Stimulated activated CD4-positive, alpha-beta T cell treated with anti-CD3 and anti-CD28 coated beads, Interleukin-1b, Interleukin-23, amount 100 ng/mL, for 4 hours (primary cell): Measurements from ENCODE around the gene AGBL1.

Experiments used
- DNase-seq, 2 donors: peaks; one replicate each; pipeline ENCODE4 v3.0.0-alpha.2; 2020; ENCODE audit warnings: low read depth in 2 of 2

AGBL1 gene

DNA sequence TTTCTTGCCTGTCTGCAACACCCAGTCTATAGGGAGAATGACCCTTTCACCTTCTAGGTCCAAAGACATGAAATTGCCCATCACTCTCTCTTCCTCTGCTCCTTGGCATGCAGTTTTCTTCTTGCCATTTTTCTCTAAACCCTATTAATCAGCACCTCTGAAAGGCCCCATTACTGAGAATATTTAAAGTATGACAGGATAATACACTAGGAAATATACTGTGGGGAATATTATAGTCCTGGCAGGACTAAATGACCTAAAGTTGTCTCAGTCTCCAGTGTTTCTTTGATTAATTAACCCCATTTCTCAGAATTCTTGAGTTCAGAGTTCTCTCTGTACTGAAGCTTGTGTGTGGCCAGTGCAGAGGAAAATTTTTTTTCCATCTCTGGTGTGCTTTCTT lies 730.7 kb downstream of the AGBL1 start:
- DNase-seq: no peak

DNA sequence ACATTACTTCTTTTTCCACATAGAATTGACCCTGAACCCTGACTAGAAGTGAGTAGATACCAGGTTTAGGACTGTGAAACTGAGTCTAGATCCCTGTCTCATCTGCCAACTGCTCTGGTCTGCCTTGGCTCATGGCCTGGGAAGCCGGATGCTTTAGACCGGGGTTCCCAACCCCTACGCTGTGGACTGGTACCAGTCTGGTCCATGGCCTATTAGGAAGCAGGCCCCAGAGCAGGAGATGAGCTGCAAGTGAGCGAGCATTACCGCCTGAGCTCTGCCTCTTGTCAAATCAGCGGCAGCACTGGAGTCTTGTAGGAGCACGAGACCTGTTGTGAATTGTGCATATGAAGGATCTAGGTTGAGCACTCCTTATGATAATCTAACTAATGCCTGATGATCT lies 734.2 kb downstream of the AGBL1 start:
- no peak for DNase-seq

DNA sequence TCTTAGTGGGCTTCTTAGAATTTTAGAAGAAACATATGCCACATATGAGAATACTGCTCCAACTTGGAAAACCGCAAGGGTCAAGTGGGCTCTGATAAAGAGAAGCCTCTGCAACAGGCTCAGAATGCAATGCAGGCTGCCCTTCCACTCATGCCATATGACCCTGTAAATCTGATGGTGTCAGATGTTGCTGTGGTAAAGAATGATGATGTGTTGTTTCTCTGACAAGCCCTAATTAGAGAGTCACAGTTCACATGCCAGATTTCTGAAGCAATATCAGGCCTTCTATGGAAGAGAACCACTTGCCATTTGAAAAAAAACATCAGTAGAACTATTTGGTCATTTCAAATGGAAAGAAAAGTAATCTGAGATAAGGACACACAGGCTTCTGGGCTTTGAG lies 749.6 kb downstream of the AGBL1 start:
- no peak for DNase-seq

DNA sequence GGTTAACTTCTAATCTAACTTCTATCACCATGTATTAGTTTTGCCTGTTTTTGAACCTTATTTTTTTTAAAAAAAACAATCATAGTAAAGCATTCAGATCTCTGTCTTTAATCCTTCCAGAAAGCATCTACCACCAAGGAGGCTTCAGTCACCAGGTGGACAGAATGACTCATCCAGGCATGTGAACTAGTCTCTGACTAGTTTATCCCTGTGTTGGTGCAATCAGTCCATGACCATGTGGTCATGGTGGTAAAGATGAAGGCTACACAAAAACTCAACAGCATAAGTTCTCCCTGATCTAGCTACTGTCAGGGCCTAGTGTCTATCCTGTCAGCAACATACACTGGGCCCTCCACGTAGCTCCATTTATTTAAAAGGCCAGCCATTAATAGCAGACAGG lies 750.6 kb downstream of the AGBL1 start:
- DNase-seq: no peak

DNA sequence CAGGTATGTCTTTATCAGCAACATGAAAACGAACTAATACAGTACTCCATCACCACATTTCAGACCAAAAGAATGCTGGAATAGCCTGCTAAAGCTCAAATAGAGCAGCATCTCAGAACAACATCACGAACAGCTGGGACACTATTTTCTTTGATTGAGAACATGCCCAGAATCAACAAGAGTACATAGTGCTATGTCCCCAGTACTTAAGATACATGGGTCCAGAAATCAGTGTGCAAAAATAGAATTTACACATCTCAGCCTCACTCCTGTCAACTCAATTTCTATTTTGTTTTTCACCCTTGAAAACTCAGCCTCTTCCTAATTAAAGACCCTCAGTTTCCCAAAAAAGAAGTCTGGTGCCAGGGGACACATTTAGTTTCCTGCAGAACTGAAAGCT lies 753.9 kb downstream of the AGBL1 start:
- no peak for DNase-seq

DNA sequence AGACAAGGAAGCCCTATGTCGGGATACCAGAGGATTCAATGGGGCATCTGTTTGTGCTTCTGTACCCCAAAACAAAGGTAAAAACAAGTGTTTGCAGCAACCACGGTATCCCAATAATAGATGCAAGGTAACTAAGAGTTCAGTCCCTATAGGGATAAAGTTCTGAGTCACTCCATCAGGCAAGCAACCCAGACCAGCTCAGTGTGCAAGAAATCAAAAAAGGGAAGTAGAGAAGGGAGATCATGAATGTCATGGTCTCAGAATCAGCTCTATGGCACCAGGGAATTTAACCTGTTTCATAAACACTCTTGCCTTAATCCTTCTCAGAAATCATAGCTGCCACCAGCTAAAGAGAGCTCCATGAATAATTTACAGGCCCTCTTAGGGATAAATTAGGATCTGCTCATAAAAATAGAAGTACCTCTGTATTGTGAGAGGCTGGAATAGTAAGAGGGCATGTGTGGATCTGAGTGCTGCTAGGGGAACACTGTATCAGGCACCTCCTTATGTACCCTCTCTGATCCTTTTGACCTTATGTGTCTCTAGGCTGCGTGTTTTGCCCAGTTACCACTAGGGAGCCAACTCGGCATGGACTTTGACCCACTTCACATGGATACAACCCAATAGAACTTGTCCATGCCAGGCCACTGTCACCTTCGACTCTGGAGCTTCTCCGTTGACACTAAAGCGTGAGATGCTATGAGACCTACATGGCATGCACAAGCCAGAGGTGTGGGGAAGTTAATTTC lies 754.6 kb downstream of the AGBL1 start:
- no peak for DNase-seq

DNA sequence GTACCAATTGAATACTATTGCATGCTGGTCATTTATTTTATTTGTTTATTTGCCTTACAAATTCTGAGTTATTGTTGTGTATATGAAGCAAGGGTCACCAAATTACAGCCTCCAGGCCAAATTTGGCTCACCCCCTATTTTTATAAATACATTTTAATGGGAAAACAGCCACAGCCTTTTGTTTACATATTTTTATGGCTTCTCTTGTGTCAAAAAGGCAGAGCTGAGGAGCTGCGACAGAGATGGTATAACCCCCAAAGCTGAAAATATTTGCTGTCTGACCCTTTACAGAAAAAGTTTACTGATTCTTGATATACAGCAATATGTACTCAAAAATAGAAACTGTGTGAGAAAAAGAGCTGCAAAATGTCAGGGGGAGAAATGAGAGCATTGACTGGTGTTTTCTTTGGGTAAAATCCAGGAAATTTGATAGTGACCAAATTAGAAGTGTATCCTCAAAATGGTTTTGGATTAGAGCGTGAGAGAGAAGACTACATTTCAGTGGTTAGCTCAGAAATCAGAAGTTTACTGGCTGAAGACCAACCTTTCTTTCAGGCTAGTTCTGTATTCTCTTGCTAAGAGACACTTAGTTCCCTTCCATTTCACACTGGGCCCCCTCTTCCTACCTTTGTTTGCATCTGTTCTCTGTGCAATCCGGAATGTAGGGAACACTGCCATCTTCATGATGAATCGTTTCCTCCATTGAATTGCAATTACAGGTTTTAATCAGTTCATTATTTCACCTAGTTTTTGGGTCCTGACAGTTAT lies 757.8 kb downstream of the AGBL1 start:
- DNase-seq: no peak

DNA sequence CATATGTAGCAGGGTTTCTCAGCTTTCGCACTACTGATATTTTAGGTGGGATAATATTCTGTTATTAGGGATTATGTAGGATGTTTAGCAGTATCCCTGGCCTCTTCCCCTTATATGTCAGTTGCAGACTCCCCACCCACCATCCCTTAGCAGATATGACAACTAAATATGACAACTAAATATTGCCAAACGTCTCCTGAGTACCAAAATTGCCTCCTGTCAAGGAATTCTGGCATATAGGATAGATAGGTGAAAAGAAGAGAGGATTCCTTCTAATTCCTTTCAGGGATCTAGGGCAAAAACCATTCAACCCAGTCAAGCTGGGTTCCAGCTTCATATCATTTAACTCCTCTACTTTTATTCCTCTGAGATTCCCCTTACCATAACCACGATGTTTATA lies 759.8 kb downstream of the AGBL1 start:
- DNase-seq: no peak

DNA sequence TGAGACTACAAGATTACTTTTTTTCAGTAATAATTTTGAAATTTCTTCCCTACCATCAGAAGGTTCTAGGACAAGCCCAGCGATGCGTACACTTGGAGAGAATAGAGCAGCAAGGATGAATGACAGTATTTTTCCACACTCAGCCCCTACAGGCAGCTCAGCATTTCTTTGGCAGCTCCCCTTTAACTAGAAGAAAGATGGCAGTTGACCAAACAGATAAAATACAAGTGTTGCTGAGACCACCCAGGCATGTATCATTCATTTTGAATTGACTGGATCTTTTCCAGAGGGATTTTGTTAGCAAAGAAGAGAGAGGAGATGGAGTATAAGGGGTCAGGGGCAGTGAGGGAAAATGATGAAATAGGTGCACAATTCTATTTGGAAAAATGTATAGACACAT lies 761.3 kb downstream of the AGBL1 start:
- DNase-seq: no peak

DNA sequence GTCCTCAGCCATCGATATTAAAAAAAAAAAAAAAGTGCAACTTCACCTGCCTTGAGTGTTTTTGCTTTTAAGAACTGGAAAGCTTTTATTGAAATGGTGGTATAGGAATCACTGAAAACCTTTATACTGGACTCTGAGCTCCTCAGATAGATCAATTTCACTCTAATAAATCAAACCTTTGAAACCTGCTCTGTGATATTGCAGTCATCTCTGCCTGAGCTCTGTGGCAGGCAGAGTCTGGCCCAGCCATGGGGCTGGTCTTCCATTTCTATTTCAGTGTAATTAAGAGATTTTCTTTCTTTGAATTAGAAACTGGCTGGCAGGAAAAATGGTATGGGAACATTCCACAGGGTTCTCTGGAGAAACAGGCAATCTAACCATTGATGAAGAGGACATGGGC lies 762.5 kb downstream of the AGBL1 start:
- DNase-seq: no peak

DNA sequence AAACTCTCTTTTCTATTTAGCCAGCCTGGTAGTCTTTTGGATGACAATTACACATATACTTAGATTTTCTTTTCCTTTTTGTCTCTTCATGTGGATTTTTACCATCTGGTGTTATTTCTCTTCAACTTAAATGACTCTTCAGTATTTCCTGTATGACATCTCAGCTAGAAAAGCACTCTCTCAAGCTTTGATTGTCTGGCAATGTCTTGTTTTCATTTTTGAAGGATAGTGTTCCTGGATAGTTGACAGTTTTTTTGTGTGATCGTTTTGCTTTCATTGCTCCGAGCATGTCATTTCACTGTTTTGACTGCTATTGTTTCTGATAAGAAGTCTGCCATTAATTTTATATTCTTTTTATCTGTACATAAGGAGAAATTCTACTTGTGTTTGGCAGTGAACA lies 766.4 kb downstream of the AGBL1 start:
- DNase-seq: no peak

DNA sequence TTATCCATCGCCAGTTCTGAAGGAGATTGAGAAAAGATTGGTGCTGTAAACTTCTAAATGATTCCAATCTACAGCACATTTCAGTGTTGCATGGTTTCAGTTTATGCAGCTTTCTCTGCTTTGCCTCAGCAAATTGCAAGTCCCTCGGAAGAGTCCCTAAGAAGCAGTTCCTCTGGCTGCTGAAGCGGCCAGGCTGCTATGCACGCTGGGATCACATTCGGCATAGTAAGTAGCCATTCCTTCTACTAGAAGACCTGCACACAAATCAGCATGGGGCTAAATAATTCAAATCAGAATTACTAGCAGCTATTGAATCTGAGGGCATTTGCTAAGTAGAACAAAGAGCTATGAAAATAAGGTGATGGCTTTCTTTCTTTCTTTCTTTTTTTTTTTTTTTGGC lies 769.5 kb downstream of the AGBL1 start:
- no peak for DNase-seq

DNA sequence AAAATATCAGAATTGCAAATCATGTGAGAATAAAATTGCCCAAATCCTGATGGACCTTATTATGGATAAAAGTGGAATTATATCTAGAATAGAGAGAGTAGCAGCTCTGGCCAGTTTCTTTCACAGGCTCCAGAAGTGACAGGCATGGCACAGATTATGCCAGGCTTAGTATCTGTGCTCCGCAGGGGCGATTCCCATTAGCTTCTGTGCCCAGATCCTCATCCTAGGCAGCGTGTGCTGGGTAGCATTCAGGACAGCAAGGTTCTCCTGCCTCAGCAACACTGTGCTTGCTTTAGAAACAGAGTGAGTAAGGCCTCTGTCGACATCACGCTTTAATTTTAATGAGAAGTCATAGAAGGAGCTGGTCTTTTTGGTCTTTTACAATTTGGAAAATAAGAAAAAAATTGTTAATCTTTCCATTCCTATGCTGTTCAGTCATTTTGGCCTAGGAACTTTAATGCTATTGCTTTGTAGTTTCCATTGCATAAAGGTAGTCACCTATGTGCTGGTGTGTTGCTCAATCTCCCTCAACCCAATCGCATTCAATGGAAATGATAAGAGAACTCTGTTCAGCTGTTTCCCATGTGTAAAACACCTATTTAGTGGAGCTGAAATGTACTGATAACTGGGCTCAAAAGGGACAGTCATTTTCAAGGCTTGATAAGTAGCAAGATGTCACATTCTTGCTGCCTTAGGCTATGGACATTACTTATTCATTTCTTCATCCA lies 770.1 kb downstream of the AGBL1 start:
- DNase-seq: no peak

DNA sequence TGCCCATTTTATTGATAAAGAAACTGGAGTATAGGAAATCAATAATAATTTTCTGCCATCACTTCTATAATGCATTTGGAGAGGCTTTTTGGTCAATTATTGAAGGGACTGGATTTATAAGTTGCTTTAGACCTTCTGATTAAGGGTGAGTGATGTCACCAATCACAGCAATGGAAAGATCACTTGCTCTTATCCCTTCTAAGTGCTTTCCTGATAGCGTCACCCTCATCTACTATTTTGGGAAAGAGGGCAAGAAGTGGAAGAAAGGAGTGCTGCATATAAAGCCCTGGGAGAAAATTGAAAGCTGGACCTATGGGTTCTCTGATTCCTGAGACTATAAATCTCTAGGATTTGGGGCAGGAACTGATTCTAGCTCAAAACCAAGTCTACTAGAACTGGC lies 771.3 kb downstream of the AGBL1 start:
- no peak for DNase-seq

DNA sequence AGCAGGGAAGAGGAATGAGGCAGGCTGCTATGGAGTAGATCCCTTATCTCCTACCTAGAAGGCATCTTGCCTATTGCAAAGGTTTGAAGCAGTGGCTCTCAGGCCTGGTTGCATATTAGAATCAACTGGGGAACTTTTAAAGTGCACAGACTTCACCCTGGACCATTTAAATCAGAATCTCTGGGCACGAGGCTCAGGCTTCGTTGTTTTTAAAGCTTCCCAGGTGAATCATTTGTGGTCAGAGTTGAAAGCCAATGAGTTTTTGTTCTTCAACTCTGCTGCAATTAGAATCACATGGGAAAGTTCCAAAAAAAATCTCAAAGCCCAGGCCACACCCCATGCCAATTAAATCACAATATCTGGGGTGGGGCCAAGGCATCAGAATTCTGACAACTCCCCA lies 773.1 kb downstream of the AGBL1 start:
- no peak for DNase-seq

DNA sequence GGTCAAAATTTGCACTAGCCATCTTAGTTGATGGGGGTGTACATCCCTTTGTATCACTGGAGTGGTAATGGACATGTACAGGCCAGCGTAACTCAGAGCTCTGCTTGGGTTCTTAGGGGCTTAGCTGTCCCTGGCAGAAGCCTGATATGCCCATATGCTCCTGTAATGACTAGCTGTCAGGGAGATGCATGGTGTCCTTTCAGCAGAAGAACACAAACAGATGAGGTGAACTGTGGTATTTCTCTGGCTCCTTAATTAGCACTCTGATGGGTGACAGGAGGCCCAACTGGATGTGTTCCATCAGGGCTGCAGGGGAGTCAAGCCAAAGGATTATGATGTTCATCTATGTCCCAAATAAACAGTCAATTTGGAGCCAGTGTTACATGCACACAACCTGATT lies 774.5 kb downstream of the AGBL1 start:
- no peak for DNase-seq

DNA sequence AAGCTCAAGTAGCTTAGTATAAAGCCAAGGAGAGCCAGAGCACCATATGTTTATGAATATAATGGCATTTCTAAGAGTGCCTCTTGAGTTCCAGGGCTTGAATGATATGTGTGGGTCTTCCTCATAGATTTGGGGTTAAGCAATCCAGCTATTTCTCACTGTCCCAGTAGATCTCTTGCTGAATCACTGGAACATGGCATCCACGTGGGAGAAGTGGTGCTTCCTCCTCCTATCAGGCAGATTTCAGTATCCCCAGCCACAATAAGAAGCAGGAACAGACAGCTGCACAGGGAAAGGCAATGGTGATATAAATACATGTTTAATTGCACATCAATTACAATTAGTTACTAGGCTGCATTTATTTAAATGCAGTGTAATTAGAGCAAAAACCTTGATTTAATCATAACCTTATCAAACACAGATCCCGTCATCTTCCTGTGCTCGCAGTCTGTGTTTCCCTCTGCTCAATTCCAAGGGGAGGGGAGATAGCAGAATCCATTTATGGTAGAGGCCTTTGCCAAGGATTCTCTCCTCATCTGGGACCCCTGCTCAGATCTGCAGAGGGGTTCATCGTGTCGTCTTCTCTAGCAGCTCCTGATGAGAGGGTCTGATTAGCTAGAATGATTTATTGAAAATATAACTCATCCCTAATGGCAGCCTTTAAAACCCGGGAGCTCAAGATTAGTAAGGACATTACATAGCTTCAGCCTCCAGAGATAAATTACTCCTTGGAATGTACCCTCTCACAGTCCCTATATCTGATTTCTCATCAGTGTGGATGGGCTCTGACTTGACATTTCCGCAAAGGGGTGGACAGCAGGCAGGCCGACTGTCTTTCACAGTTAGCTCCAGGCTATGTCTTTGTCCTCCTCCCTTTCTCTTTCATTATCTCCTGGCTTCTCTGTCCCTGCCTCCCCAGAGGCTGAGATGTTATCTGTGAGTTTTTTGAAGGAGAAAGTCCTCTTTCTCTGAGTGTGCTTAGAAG lies 775.9 kb downstream of the AGBL1 start:
- no peak for DNase-seq

DNA sequence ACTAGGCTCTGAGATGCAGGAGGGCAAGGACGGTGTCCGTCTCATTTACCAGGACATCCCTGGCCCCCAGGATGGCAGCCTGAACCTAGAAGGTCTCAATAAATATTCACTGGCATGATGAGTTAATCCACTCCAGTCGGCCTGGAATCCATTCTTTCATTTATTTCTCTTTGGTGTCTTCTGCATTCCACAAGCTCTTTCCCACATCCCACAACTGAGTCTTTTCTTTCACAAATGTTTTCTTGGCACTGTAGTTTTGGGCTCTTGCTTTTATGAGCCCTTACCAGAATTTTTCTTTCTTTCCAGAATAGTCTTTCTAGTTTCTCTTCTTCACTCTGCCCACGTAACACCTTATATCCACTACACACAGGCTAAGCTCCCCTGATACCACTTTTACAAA lies 778.0 kb downstream of the AGBL1 start:
- no peak for DNase-seq

DNA sequence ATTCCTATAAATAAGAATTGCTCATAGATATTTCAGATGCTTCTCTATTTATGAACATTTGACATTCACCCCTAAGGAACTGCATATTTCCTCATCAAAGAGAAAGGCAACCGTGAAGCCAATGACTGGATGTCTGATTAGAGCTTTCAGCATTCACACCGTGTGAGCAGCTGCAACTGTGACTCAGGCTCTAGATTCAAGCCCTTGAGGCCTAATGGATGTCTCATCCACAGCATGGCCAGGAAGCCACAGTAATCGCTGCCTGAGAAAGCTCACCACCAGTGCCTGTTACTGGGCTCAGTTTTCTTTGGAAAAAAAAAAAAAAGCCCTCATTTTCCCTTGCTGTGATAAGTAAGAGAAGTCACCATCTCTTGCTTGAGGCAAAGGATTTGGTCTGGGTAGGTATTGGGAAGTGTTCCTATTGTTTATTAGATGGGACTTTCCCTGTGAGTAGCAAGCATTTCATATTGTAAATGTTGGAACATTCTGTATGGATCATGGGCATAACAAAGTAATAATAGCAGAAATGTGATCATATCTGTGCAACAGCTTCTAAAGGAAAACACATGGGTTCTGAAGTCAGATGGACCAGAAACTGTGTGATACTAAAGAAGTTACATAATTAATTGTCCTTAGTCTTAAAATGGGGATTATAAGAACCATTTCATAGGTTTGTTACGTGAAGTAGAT lies 783.7 kb downstream of the AGBL1 start:
- no peak for DNase-seq

DNA sequence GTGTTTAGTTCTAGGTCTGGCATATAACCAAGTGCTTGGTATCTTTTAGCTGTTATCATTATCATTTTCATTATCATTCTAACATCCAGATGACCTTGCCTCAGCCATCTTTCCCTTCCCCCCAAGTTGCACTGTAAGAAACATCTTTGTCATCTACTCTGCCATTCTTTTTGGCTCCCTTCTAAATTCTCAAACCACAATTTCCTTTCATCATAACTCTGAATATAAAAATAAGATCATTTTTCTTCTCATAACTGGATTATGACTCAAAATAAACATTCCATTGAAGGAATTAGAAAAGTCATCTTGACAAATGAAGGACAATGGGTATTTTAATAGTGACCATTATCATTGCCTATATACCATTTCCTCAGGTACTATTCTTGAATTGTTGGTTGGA lies 786.2 kb downstream of the AGBL1 start:
- no peak for DNase-seq

DNA sequence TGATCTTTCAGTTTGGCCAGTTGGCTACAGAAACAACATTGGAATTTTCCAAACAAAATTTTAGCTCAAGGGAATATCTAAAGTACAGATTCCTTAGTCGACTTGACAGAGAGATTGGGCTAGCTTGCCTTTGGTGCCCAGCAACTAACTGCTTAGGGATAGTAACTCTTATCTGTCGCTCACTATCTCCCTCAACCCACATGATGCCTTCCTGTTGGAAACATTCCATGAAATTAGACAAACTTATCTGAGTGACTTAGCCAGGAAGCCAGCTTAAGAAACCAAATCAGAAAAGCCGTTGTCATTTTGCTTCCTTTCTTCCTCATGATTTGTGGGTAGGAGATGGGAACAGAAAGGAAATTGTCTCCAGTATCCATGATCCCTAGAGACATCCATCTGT lies 791.2 kb downstream of the AGBL1 start:
- DNase-seq: no peak
